Neural cell (in vitro differentiated cells): ENCODE data around the gene ASRGL1. TPM values are rescaled to one million over a fixed set of nuclear protein-coding genes. Genes with fewer than 3 reads are reported as not detected.

Experiments
- H2AFZ ChIP-seq: fragments of 200-600, 300-800 bp; sonication (generic), shearing (Covaris generic); 2 replicates; pipeline ENCODE4 v1.6.0; 2014; ENCODE audit warnings: low read depth, mild to moderate bottlenecking, antibody characterized with exemption, low read length, moderate library complexity
- H3F3A ChIP-seq: fragments of 200-600 bp; shearing (Covaris generic); 2 replicates; pipeline ENCODE4 v1.6.1; 2016; ENCODE audit warnings: mild to moderate bottlenecking, moderate library complexity, mixed read lengths, antibody characterized with exemption, low read length; ENCODE audit not compliant: insufficient read depth, poor library complexity, severe bottlenecking
- H3K27ac ChIP-seq: fragments of 200-600, 300-800 bp; sonication (generic), shearing (Covaris generic); 2 replicates; pipeline ENCODE4 v1.5.1; 2014; ENCODE audit warnings: mild to moderate bottlenecking, low read length, moderate library complexity
- H3K27me3 ChIP-seq: fragments of 300-800, 200-600 bp; sonication (generic), shearing (Covaris generic); 2 replicates; pipeline ENCODE4 v1.6.0; 2014; ENCODE audit warnings: mild to moderate bottlenecking, low read depth, low read length, moderate library complexity; ENCODE audit not compliant: insufficient read depth
- H3K36me3 ChIP-seq: fragments of 300-800, 200-600 bp; sonication (generic), shearing (Covaris generic); 2 replicates; pipeline ENCODE4 v1.5.1; 2014; ENCODE audit warnings: mild to moderate bottlenecking, antibody characterized with exemption, low read length, moderate library complexity; ENCODE audit not compliant: insufficient read depth
- H3K4me2 ChIP-seq: fragments of 300-800, 200-600 bp; sonication (generic), shearing (Covaris generic); 2 replicates; pipeline ENCODE4 v1.6.0; 2014; ENCODE audit warnings: mild to moderate bottlenecking, low read length
- H3K4me3 ChIP-seq: fragments of 300-800, 200-600 bp; sonication (generic), shearing (Covaris generic); 2 replicates; pipeline ENCODE4 v1.5.1; 2014; ENCODE audit warnings: mild to moderate bottlenecking, low read length, moderate library complexity
- H3K79me2 ChIP-seq: fragments of 200-600 bp; shearing (Covaris generic); replicated peaks from 2 replicates; pipeline ENCODE4 v1.6.0; 2014; ENCODE audit warnings: mild to moderate bottlenecking, low read length, moderate library complexity; ENCODE audit not compliant: insufficient read depth
- H3K9ac ChIP-seq: fragments of 300-800, 200-600 bp; sonication (generic), shearing (Covaris generic); 2 replicates; pipeline ENCODE4 v1.6.1; 2016; ENCODE audit warnings: mild to moderate bottlenecking, low read length, mixed read lengths
- H3K9me2 ChIP-seq: fragments of 200-600 bp; shearing (Covaris generic); 2 replicates; pipeline ENCODE4 v1.6.1; 2016; ENCODE audit warnings: mild to moderate bottlenecking, low read length, mixed read lengths; ENCODE audit not compliant: insufficient read depth
- H3K9me3 ChIP-seq: fragments of 200-600, 300-800 bp; sonication (generic), shearing (Covaris generic); 2 replicates; pipeline ENCODE4 v1.6.1; 2016; ENCODE audit warnings: mild to moderate bottlenecking, mixed run types, low read length, moderate library complexity, mixed read lengths
- H4K20me1 ChIP-seq: fragments of 200-600 bp; shearing (Covaris generic); 2 replicates; pipeline ENCODE4 v1.6.1; 2016; ENCODE audit warnings: mild to moderate bottlenecking, mixed run types; ENCODE audit not compliant: insufficient read depth
- EP300 ChIP-seq: fragments of 450-650 bp; conservative IDR thresholded peaks from 2 replicates; pipeline ENCODE4 v1.6.1; 2014; ENCODE audit warnings: antibody characterized with exemption, mild to moderate bottlenecking, moderate library complexity; ENCODE audit not compliant: poor library complexity, severe bottlenecking
- EZH2 ChIP-seq: fragments of 200-600, 300-800 bp; shearing (Covaris generic), sonication (generic); IDR thresholded peaks from 2 replicates; pipeline ENCODE4 v1.6.1; 2014; ENCODE audit warnings: antibody characterized with exemption, low read length, borderline replicate concordance, mild to moderate bottlenecking; ENCODE audit not compliant: insufficient read depth, poor library complexity, severe bottlenecking
- MXI1 ChIP-seq: fragments of 450-650 bp; conservative IDR thresholded peaks from 2 replicates; pipeline ENCODE4 v1.6.1; 2014; ENCODE audit warnings: antibody characterized with exemption, mild to moderate bottlenecking; ENCODE audit not compliant: poor library complexity, severe bottlenecking
- POLR2AphosphoS5 ChIP-seq: IDR thresholded peaks from 2 replicates; pipeline ENCODE4 v1.6.1; 2012
- RAD21 ChIP-seq: fragments of 450-650 bp; conservative IDR thresholded peaks from 2 replicates; pipeline ENCODE4 v1.6.1; 2014; ENCODE audit warnings: antibody characterized with exemption, mild to moderate bottlenecking, moderate library complexity
- SMC3 ChIP-seq: fragments of 450-650 bp; conservative IDR thresholded peaks from 2 replicates; pipeline ENCODE4 v1.6.1; 2014; ENCODE audit warnings: antibody characterized with exemption, mild to moderate bottlenecking, moderate library complexity; ENCODE audit not compliant: poor library complexity
- TAF1 ChIP-seq: IDR thresholded peaks from 2 replicates; pipeline ENCODE4 v1.6.1; 2012; ENCODE audit warnings: low read depth
- polyA plus RNA-seq: library from polyadenylated mRNA; depleted of rRNA; stranded (reverse); fragments of >200 nt; gene quantifications from 2 replicates; pipeline ENCODE4 v1.2.3, GENCODE V29; 2014
- TF ChIP-seq, protein P1 (sequence below): IDR thresholded peaks from 2 replicates; pipeline ENCODE4 v1.6.1; 2012; ENCODE audit warnings: borderline replicate concordance
- TF ChIP-seq, protein P2 (sequence below): fragments of 450-650 bp; IDR thresholded peaks from 2 replicates; pipeline ENCODE4 v1.5.1; 2014; ENCODE audit warnings: antibody characterized with exemption, mild to moderate bottlenecking, moderate library complexity; ENCODE audit not compliant: poor library complexity, severe bottlenecking

Gene ASRGL1
- polyA plus RNA-seq, 1 donor from 2014 or later: 129 TPM

DNA sequence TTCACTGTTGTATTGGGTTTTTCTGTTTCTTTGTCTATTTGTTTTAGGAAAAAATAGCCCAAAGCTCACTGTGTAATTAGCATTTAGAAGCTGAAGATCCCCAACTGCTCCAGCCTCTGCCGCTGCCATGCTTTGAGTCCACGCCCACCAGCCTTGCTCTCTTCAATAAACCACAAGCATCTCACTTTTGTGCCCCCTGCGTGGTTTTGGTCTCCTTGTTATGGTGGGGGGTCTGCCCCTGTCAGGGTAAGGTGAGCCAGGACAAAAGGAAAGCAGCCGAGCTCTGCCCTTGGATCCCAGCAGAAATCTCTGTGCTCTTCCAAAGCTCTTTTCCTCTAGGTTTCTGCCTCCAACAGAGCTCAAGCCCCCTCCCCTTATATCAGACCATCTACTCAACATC, 85.8 kb downstream of the ASRGL1 start:
- Histone ChIP-seq H3K4me3 (no peak overlapping the region), H3F3A (no peaks in the 10 kb centered on the region), H3K36me3 (no peaks in the 10 kb centered on the region), H4K20me1 (no peaks in the 10 kb centered on the region), H3K4me2 (no peak overlapping the region), H3K9me2 (no peaks in the 10 kb centered on the region), H3K79me2 (no peaks in the 10 kb centered on the region), H3K9ac (no peak overlapping the region), H3K27me3 (no peaks in the 10 kb centered on the region), H3K27ac (no peak overlapping the region), H3K9me3 (no peaks in the 10 kb centered on the region), H2AFZ (no peak overlapping the region)
- TF ChIP-seq RAD21 (no peak), POLR2AphosphoS5 (no peak), SMC3 (no peak), EP300 (no peak), EZH2 (no peak), MXI1 (no peak), TAF1 (no peak)
- TF ChIP-seq, protein P1, sequence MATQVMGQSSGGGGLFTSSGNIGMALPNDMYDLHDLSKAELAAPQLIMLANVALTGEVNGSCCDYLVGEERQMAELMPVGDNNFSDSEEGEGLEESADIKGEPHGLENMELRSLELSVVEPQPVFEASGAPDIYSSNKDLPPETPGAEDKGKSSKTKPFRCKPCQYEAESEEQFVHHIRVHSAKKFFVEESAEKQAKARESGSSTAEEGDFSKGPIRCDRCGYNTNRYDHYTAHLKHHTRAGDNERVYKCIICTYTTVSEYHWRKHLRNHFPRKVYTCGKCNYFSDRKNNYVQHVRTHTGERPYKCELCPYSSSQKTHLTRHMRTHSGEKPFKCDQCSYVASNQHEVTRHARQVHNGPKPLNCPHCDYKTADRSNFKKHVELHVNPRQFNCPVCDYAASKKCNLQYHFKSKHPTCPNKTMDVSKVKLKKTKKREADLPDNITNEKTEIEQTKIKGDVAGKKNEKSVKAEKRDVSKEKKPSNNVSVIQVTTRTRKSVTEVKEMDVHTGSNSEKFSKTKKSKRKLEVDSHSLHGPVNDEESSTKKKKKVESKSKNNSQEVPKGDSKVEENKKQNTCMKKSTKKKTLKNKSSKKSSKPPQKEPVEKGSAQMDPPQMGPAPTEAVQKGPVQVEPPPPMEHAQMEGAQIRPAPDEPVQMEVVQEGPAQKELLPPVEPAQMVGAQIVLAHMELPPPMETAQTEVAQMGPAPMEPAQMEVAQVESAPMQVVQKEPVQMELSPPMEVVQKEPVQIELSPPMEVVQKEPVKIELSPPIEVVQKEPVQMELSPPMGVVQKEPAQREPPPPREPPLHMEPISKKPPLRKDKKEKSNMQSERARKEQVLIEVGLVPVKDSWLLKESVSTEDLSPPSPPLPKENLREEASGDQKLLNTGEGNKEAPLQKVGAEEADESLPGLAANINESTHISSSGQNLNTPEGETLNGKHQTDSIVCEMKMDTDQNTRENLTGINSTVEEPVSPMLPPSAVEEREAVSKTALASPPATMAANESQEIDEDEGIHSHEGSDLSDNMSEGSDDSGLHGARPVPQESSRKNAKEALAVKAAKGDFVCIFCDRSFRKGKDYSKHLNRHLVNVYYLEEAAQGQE: no peak
- TF ChIP-seq, protein P2, sequence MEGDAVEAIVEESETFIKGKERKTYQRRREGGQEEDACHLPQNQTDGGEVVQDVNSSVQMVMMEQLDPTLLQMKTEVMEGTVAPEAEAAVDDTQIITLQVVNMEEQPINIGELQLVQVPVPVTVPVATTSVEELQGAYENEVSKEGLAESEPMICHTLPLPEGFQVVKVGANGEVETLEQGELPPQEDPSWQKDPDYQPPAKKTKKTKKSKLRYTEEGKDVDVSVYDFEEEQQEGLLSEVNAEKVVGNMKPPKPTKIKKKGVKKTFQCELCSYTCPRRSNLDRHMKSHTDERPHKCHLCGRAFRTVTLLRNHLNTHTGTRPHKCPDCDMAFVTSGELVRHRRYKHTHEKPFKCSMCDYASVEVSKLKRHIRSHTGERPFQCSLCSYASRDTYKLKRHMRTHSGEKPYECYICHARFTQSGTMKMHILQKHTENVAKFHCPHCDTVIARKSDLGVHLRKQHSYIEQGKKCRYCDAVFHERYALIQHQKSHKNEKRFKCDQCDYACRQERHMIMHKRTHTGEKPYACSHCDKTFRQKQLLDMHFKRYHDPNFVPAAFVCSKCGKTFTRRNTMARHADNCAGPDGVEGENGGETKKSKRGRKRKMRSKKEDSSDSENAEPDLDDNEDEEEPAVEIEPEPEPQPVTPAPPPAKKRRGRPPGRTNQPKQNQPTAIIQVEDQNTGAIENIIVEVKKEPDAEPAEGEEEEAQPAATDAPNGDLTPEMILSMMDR: no peak

DNA sequence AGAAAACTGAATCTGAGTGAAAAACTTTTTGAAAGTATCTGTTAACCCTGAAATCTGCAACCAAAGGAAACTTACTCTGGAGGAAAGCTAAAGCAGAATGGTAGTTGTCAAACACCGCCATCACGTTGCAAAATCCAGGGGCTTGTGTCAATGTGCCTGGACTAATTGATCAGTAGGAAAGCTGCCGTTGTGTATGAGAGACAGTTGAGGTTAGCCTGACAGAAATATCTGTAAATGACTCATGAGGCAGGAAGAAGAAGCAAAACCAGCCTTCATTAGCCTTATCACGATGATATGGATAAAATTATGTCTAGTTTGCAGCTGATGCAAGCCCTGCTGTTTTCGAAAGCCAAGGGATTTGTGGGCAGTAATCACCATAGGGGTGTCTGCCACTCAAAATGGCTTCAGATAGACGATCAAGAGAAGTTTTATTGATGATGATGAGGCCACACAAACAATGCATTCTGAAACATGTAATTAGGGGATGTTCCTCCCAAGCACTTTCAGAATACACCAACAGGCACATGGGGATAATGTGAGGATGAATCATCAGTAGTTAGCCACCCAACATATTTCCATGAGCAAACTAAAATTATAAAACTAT, 90.5 kb downstream of the ASRGL1 start:
- no peaks in the 10 kb centered on the region for H3K79me2 ChIP-seq
- no peaks in the 10 kb centered on the region for H4K20me1 ChIP-seq
- H3K27ac ChIP-seq: no peak overlapping the region
- H3K27me3 ChIP-seq: no peaks in the 10 kb centered on the region
- H3K4me2 ChIP-seq: no peak overlapping the region
- H3K9ac ChIP-seq: no peak overlapping the region
- no peaks in the 10 kb centered on the region for H3F3A ChIP-seq
- H2AFZ ChIP-seq: no peak overlapping the region
- H3K9me3 ChIP-seq: no peaks in the 10 kb centered on the region
- TF ChIP-seq TAF1 (no peak), SMC3 (no peak), EP300 (no peak), RAD21 (no peak), MXI1 (no peak), EZH2 (no peak), POLR2AphosphoS5 (no peak)
- TF ChIP-seq, protein P1: no peak
- TF ChIP-seq, protein P2: no peak
- H3K9me2 ChIP-seq: no peaks in the 10 kb centered on the region
- no peak overlapping the region for H3K4me3 ChIP-seq
- no peaks in the 10 kb centered on the region for H3K36me3 ChIP-seq
